Spinal cord (tissue), 10 donors: ENCODE measurements around the gene EXOC6B. TPM values are rescaled to one million over a fixed set of nuclear protein-coding genes. Genes with fewer than 3 reads are reported as not detected.
"Not testable (repeated sequence)": the region's sequence is repeated elsewhere in the genome, so short reads cannot be mapped to it uniquely, and the experiment has no call there.

Source experiments
- DNase-seq, 6 donors: peaks; one replicate each; pipeline versions ENCODE4 v3.0.0 to v3.0.0-alpha.2; 2013 to 2015; ENCODE audit warnings: low spot score in 6 of 6, low read depth in 4 of 6
- H3K27ac ChIP-seq: one replicate; pipeline ENCODE4 v1.5.1; 2013; ENCODE audit warnings: low read depth, low read length, control low read depth
- H3K27me3 ChIP-seq: one replicate; pipeline ENCODE4 v1.6.1; 2013; ENCODE audit warnings: low read length; ENCODE audit not compliant: control insufficient read depth, insufficient read depth
- H3K36me3 ChIP-seq: one replicate; pipeline ENCODE4 v1.6.1; 2013; ENCODE audit warnings: low read length; ENCODE audit not compliant: control insufficient read depth, insufficient read depth
- H3K4me1 ChIP-seq: one replicate; pipeline ENCODE4 v1.6.1; 2013; ENCODE audit warnings: low read length; ENCODE audit not compliant: control insufficient read depth, insufficient read depth
- H3K4me3 ChIP-seq: one replicate; pipeline ENCODE4 v1.5.1; 2013; ENCODE audit warnings: low read depth, low read length, control low read depth
- H3K9me3 ChIP-seq: one replicate; pipeline ENCODE4 v1.6.1; 2013; ENCODE audit warnings: low read length; ENCODE audit not compliant: control insufficient read depth, insufficient read depth
- WGBS: methylation state at CpG from one replicate; pipeline ENCODE4 v1.1.5; 2013; ENCODE audit warnings: missing lambda C conversion rate; ENCODE audit not compliant: insufficient coverage; 5-methylcytosine and 5-hydroxymethylcytosine counted together
- polyA plus RNA-seq, 2 donors: library from polyadenylated mRNA; unstranded; fragments of 120-200 nt; gene quantifications; one replicate each; pipeline ENCODE4 v1.2.1, GENCODE V29; 2013; ENCODE audit not compliant: insufficient read length in 2 of 2
- total RNA-seq, 2 donors: library from RNA; depleted of rRNA in 1 of 2; stranded (reverse); fragments of 120-200 nt in 1 of 2; fragments of >200 nt in 1 of 2; gene quantifications; one replicate each; pipeline versions ENCODE4 v1.2.3 to v1.2.4, GENCODE V29; 2013 to 2014
- donor health status: healthy.

The EXOC6B gene
- total and polyA plus RNA-seq, 4 donors = 29.4 to 76.8 (median 38.0) TPM

DNA sequence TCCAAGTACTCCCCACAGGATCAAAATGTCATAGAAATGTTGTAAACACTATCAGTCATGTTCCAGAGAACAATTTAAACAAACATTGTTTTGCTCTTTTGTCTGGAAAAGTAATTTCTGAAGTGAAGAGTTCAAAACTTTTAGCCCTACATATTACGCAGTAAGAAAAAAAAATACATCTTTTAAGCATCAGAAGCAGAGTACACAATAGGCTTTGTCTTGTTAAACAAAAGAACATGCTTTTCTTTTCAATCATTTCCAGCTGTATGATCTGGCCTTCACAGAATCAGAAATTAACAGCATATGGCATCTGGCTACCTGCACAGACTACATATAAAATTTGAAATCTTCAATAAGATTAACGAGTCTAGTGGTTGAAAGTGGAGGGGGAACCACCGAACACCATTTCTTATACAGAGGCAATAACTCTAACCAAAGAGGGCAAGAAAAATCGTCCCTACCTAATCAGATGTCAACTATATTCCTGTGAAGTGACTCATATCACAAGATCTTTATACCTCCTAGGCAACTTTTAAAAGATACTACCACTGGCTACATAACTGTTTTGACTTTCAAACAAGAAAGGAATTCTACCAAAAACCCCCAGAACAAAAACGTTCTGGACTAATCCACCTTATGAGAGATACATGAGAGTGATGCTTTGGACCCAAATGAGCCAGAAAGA, 149.3 kb downstream of the EXOC6B start:
- Histone ChIP-seq H3K27ac (no peak overlapping the region), H3K36me3 (no peaks in the 10 kb centered on the region), H3K9me3 (no peaks in the 10 kb centered on the region), H3K27me3 (no peaks in the 10 kb centered on the region), H3K4me1 (no peaks in the 10 kb centered on the region), H3K4me3 (no peak overlapping the region)
- peak in 1 of 6 donors; percentile 1 for DNase-seq
- WGBS = no CpG with 5 or more reads among the region's 5 CpGs

DNA sequence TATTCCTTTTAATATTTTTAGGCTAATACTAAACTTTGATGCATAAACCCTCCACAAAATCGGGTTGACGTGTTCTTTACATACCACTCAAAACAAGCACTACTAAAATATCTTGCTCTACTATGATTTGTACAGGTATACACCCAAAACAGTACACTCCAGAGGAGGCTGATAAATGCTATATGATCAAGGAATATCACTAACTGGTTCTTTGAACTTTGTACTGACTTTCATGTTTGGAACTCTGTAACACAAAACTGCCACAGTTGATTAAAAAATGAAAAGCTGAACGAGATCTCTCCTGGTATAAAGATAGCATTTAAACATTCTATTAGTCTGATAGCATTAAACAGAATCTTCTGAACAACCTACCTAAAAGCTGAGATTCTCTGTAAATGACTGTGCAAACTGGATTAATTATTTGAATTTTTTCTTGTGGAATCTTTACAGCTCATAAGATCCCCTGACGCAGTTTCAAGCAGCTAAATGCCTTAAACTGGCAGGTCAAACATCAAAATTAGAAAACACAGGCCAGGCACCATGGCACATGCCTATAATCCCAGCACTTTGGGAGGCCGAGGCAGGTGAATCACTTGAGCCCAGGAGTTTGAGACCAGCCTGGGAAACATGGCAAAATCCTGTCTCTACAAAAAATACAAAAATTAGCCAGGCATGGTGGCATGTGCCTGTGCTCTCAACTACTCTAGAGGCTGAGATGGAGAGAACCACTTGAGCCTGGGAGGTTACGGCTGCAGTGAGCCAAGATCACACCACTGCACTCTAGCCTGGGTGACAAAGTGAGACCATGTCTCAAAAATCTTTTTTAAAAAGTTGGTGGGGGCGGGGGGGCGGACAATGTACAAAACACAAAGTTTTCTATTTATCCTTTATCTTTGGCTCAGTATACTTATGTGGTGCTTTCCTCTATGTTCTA, 150.6 kb downstream of the EXOC6B start:
- 94% methylated on average over 3 of the region's 8 CpGs for WGBS
- H3K27ac ChIP-seq = no peak overlapping the region
- no peaks in the 10 kb centered on the region for H3K4me1 ChIP-seq
- DNase-seq = no peak
- no peaks in the 10 kb centered on the region for H3K9me3 ChIP-seq
- no peaks in the 10 kb centered on the region for H3K27me3 ChIP-seq
- no peak overlapping the region for H3K4me3 ChIP-seq
- no peaks in the 10 kb centered on the region for H3K36me3 ChIP-seq

DNA sequence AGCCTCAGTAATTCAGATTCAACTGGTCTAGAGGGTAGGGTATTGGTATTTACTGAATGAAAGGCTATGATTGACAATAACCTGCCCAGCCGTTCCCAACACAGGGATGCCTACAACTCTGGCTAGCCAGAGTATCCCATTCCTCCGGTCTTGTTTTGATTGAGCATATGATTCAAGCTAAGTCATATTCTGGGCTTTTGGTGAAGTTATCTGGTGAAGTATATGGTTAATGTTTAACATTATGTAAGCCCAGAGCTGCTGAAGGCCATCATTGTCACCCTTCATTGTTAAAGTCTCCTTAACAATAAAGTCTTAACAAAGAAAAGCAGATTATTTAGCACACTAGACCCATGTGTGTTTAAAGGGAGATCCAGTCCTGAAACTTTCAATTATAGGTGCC, 152.6 kb downstream of the EXOC6B start:
- Histone ChIP-seq H3K27me3 (no peaks in the 10 kb centered on the region), H3K9me3 (no peaks in the 10 kb centered on the region), H3K27ac (no peak overlapping the region), H3K4me1 (no peaks in the 10 kb centered on the region), H3K36me3 (no peaks in the 10 kb centered on the region), H3K4me3 (no peak overlapping the region)
- DNase-seq = no peak
- WGBS = no CpG with 5 or more reads among the region's 2 CpGs

DNA sequence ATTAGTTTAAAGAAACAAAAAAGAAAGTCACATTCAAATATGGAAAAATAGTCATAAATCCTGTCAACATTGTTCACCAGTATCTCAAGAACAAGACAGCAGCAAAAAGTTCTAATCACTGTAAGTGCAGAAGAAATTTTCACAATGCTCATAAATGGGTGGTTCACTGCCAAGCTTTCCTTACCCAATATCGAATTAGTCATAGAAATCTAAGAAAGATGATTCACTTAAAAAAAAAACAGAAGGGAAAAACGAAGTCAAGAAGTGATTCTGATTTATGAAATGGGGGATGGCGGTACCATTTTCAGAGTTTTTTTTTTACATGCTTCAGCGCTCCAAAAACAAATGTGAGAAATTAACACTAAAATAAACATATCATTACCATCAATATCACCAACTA, 156.7 kb downstream of the EXOC6B start:
- H3K27me3 ChIP-seq = no peaks in the 10 kb centered on the region
- WGBS = no CpG with 5 or more reads among the region's 4 CpGs

DNA sequence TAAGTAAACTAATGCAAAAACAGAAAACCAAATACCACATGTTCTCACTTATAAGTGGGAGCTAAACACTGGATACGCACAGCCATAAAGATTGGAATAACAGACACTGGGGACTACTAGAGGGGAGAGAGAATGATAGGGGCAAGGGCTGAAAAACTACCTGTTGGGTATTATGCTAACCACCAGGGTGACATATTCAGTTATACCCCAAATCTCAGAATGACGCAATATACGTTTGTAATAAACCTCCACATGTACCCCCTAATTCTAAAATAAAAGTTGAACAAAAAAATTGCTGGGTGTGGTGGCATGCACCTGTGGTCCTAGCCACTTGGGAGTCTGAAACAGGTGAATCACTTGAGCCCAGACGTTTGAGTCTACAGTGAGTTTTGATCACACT, 157.2 kb downstream of the EXOC6B start:
- no peaks in the 10 kb centered on the region for H3K4me1 ChIP-seq
- H3K36me3 ChIP-seq = no peaks in the 10 kb centered on the region
- H3K27ac ChIP-seq = no peak overlapping the region
- H3K9me3 ChIP-seq = peaks cover 13% of the 10 kb centered on the region
- H3K4me3 ChIP-seq = no peak overlapping the region
- no peak for DNase-seq
- no peaks in the 10 kb centered on the region for H3K27me3 ChIP-seq
- 100% methylated on average over 1 of the region's 4 CpGs for WGBS

More for the DNA sequence above, 156.7 kb downstream of the EXOC6B start:
- Histone ChIP-seq H3K36me3 (no peaks in the 10 kb centered on the region), H3K27ac (no peak overlapping the region), H3K4me3 (no peak overlapping the region), H3K9me3 (peaks cover 13% of the 10 kb centered on the region), H3K4me1 (no peaks in the 10 kb centered on the region)
- no peak for DNase-seq

DNA sequence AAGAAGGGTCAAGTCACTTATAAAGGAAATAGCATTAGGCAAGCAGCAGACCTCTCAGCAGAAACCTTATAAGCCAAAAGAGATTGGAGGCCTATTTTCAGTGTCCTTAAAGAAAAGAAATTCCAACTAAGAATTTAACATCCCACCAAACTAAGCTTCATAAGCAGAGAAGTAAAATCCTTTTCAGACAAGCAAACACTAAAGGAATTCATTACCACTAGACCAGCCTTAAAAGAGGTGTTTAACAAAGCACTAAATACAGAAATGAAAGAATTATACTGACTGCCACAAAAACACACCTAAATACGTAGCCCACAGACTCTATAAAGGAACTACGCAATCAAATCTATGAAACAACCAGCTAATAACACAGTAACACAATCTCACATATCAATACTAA, 160.4 kb downstream of the EXOC6B start:
- H3K9me3 ChIP-seq = peaks cover 13% of the 10 kb centered on the region
- H3K4me1 ChIP-seq = no peaks in the 10 kb centered on the region
- 100% methylated on average over 2 of the region's 2 CpGs for WGBS
- no peak overlapping the region for H3K4me3 ChIP-seq
- no peak for DNase-seq
- H3K36me3 ChIP-seq = no peaks in the 10 kb centered on the region
- no peaks in the 10 kb centered on the region for H3K27me3 ChIP-seq
- no peak overlapping the region for H3K27ac ChIP-seq

DNA sequence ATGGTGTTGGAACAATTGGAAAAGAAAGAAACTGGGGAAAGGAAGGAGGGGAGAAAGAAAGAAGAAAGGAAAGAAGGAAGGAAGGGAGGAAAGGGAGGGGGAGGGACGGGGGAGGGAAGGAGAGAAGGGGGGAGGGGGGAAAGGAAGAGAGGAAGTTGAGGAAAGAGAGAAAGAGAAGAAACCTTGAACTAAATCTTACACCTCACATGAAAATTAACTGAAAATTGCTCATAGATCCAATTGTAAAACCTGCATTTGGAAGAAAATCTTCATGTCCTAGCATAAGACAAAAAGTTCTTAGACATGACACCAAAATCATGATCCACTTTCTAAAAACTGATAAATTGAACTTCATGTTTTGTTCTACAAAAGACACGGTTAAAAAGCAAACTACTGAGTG, 163.8 kb downstream of the EXOC6B start:
- no peak for DNase-seq
- H3K27me3 ChIP-seq = no peaks in the 10 kb centered on the region
- peaks cover 8% of the 10 kb centered on the region for H3K9me3 ChIP-seq
- no peaks in the 10 kb centered on the region for H3K36me3 ChIP-seq
- no peaks in the 10 kb centered on the region for H3K4me1 ChIP-seq
- H3K27ac ChIP-seq = no peak overlapping the region
- no CpG with 5 or more reads among the region's 2 CpGs for WGBS
- no peak overlapping the region for H3K4me3 ChIP-seq

DNA sequence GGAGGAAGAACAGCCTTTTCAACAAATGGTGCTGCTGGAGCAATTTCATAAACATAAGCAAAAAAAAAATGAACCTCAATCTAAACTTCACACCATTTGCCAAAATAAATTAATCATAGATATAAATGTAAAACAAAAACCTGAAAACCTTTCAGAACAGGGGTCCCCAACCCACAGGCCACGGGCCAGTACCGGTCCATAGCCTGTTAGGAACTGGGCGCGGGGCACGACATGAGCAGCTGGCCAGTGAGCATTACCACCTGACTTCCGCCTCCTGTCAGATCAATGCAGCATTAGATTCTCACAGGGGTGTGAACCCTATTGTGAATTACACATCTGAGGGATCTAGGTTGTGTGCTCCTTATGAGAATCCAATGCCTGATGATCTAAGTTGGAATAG, 176.0 kb downstream of the EXOC6B start:
- no peak overlapping the region for H3K4me3 ChIP-seq
- H3K4me1 ChIP-seq = no peaks in the 10 kb centered on the region
- H3K36me3 ChIP-seq = no peaks in the 10 kb centered on the region
- H3K9me3 ChIP-seq = no peaks in the 10 kb centered on the region
- H3K27ac ChIP-seq = no peak overlapping the region
- H3K27me3 ChIP-seq = no peaks in the 10 kb centered on the region
- DNase-seq = no peak
- WGBS = 100% methylated on average over 5 of the region's 6 CpGs

DNA sequence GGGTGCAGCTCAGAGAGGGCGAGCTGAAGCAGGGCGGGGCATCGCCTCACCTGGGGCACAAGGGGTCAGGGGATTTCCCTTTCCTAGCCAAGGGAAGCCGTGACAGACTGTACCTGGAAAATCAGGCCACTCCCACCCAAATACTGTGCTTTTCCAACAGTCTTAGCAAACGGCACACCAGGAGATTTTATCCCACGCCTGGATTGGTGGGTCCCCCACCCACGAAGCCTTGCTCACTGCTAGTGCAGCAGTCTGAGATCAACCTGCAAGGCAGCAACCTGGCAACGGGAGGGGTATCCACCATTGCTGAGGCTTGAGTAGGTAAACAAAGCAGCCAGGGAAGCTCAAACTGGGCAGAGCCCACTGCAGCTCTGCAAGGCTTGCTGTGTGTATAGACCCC, 184.6 kb downstream of the EXOC6B start:
- not testable (repeated sequence) for DNase-seq, H3K27me3 ChIP-seq, H3K4me3 ChIP-seq, H3K4me1 ChIP-seq, H3K36me3 ChIP-seq, H3K9me3 ChIP-seq, H3K27ac ChIP-seq
- over 99% methylated on average over 8 of the region's 8 CpGs for WGBS
